ENCODE measurements around the gene APOL1. TPM values are rescaled to one million over a fixed set of nuclear protein-coding genes. Genes with fewer than 3 reads are reported as not detected.
"Not testable (repeated sequence)": the region's sequence is repeated elsewhere in the genome, so short reads cannot be mapped to it uniquely, and the experiment has no call there.

Gene APOL1
- total RNA-seq, 1 donor from 2014 or later, result 1.8 TPM

GRCh38 chr22:36227806-36228205 is 25.1 kb upstream of the APOL1 start:
- FAIRE-seq (no peak), DNase-seq (ENCODE audit: low read depth) (no peak)
- Histone ChIP-seq H3K36me3 (ENCODE audit: control insufficient read depth, insufficient read depth, low read length) (peaks cover 6% of the 10 kb centered on the region), H3K4me3 (ENCODE audit: low read depth, low read length) (no peak overlapping the region), H3K27me3 (ENCODE audit: control insufficient read depth, insufficient read depth, low read length) (no peaks in the 10 kb centered on the region)
- TF ChIP-seq CTCF (IDR thresholded peaks at IDR 0.05; ENCODE audit: insufficient read depth, low read length, severe bottlenecking), result no peak

GRCh38 chr22:36228369-36228768 is 24.6 kb upstream of the APOL1 start:
- H3K36me3 ChIP-seq (ENCODE audit: control insufficient read depth, insufficient read depth, low read length); H3K4me3 ChIP-seq (ENCODE audit: low read depth, low read length); H3K27me3 ChIP-seq (ENCODE audit: control insufficient read depth, insufficient read depth, low read length); FAIRE-seq; DNase-seq (ENCODE audit: low read depth): not testable (repeated sequence)

- Histone ChIP-seq H3K4me3 (ENCODE audit: low read depth, low read length) (no peak overlapping the region), H3K27me3 (ENCODE audit: control insufficient read depth, insufficient read depth, low read length) (no peaks in the 10 kb centered on the region), H3K36me3 (ENCODE audit: control insufficient read depth, insufficient read depth, low read length) (peaks cover 9% of the 10 kb centered on the region)
- FAIRE-seq, result peak; percentile 55
- DNase-seq (ENCODE audit: low read depth), result no peak
- TF ChIP-seq CTCF (IDR thresholded peaks at IDR 0.05; ENCODE audit: insufficient read depth, low read length, severe bottlenecking), result no peak
Observed at GRCh38 chr22:36228944-36229343, 24.0 kb upstream of the APOL1 start.

GRCh38 chr22:36229649-36230048 is 23.3 kb upstream of the APOL1 start:
- H3K36me3 ChIP-seq (ENCODE audit: control insufficient read depth, insufficient read depth, low read length); FAIRE-seq: not testable (repeated sequence)

GRCh38 chr22:36231051-36231450 is 21.9 kb upstream of the APOL1 start:
- FAIRE-seq, result peak; percentile 92
- not testable (repeated sequence) for H3K27me3 ChIP-seq (ENCODE audit: control insufficient read depth, insufficient read depth, low read length); H3K36me3 ChIP-seq (ENCODE audit: control insufficient read depth, insufficient read depth, low read length); H3K4me3 ChIP-seq (ENCODE audit: low read depth, low read length); DNase-seq (ENCODE audit: low read depth)

More at GRCh38 chr22:36229649-36230048, 23.3 kb upstream of the APOL1 start:
- H3K27me3 ChIP-seq (ENCODE audit: control insufficient read depth, insufficient read depth, low read length); H3K4me3 ChIP-seq (ENCODE audit: low read depth, low read length); DNase-seq (ENCODE audit: low read depth): not testable (repeated sequence)

- peak; percentile 47 for FAIRE-seq
- DNase-seq (ENCODE audit: low read depth), result no peak
- Histone ChIP-seq H3K27me3 (ENCODE audit: control insufficient read depth, insufficient read depth, low read length) (no peaks in the 10 kb centered on the region), H3K4me3 (ENCODE audit: low read depth, low read length) (no peak overlapping the region), H3K36me3 (ENCODE audit: control insufficient read depth, insufficient read depth, low read length) (peaks cover 10% of the 10 kb centered on the region)
- TF ChIP-seq CTCF (IDR thresholded peaks at IDR 0.05; ENCODE audit: insufficient read depth, low read length, severe bottlenecking), result no peak
Observed at GRCh38 chr22:36232715-36233401, 20.1 kb upstream of the APOL1 start.

- Histone ChIP-seq H3K27me3 (ENCODE audit: control insufficient read depth, insufficient read depth, low read length) (no peaks in the 10 kb centered on the region), H3K36me3 (ENCODE audit: control insufficient read depth, insufficient read depth, low read length) (peaks cover 10% of the 10 kb centered on the region), H3K4me3 (ENCODE audit: low read depth, low read length) (no peak overlapping the region)
- DNase-seq (ENCODE audit: low read depth) (no peak), FAIRE-seq (no peak)
- TF ChIP-seq CTCF (IDR thresholded peaks at IDR 0.05; ENCODE audit: insufficient read depth, low read length, severe bottlenecking), result no peak
Observed at GRCh38 chr22:36233796-36234195, 19.1 kb upstream of the APOL1 start.
